PC-3 (cell line): ENCODE data around the gene PELI1.

ENCODE experiments used
- EZH2 ChIP-seq: fragments of 300-600 bp; sonication (generic); IDR thresholded peaks from one replicate; pipeline ENCODE4 v1.6.1; 2017; ENCODE audit warnings: antibody characterized with exemption, mild to moderate bottlenecking, low read length; ENCODE audit not compliant: unreplicated experiment
- EZH2phosphoT487 ChIP-seq: fragments of 300-600 bp; sonication (generic); IDR thresholded peaks from 2 replicates; pipeline ENCODE4 v1.6.1; 2018; ENCODE audit warnings: mild to moderate bottlenecking, antibody characterized with exemption, low read length, borderline replicate concordance
- TF ChIP-seq, protein P1 (sequence below): fragments of 300-600 bp; sonication (generic); conservative IDR thresholded peaks from 2 replicates; pipeline ENCODE4 v1.5.1; 2017; ENCODE audit warnings: antibody characterized with exemption, low read depth, mild to moderate bottlenecking, low read length

DNA sequence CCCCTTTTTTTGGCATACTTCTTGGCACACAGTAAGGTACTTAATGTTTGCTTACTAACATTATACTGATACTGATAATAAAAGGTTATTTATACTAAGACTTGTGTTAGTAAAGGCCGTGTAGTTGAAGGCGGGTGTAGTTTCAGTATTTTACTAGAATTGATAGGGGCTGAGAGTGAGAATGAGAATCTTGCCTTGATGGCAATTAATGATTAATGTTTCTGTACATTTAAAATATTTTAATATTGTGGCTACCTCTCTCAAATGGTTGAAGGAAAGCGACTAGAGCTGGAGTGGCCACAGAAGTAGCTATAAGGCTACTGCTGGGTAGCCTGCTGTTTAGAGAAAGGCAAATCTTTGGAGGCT is 29.3 kb downstream of the PELI1 start:
- TF ChIP-seq, protein P1, sequence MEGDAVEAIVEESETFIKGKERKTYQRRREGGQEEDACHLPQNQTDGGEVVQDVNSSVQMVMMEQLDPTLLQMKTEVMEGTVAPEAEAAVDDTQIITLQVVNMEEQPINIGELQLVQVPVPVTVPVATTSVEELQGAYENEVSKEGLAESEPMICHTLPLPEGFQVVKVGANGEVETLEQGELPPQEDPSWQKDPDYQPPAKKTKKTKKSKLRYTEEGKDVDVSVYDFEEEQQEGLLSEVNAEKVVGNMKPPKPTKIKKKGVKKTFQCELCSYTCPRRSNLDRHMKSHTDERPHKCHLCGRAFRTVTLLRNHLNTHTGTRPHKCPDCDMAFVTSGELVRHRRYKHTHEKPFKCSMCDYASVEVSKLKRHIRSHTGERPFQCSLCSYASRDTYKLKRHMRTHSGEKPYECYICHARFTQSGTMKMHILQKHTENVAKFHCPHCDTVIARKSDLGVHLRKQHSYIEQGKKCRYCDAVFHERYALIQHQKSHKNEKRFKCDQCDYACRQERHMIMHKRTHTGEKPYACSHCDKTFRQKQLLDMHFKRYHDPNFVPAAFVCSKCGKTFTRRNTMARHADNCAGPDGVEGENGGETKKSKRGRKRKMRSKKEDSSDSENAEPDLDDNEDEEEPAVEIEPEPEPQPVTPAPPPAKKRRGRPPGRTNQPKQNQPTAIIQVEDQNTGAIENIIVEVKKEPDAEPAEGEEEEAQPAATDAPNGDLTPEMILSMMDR, result no peak
- TF ChIP-seq EZH2 (no peak), EZH2phosphoT487 (no peak)
